CD14-positive monocyte (primary cell): ENCODE results near the gene ZNF473. TPM values are rescaled to one million over a fixed set of nuclear protein-coding genes. Genes with fewer than 3 reads are reported as not detected.

ENCODE experiments used
- DNase-seq, 3 donors: peaks; one replicate each; pipeline ENCODE4 v3.0.0-alpha.2; 2011 to 2022
- H2AFZ ChIP-seq: 2 replicates; pipeline ENCODE4 v1.6.0; 2012; ENCODE audit warnings: mild to moderate bottlenecking, low read depth, low read length, inconsistent platforms; ENCODE audit not compliant: insufficient read depth, poor library complexity, severe bottlenecking
- H3K27ac ChIP-seq, 2 donors: 1 replicate in 1 of 2; 2 replicates in 1 of 2; pipeline ENCODE4 v1.5.1; 2012 to 2013; ENCODE audit warnings: low read length in 2 of 2, control low read depth in 1 of 2, inconsistent platforms in 1 of 2, low read depth in 1 of 2, mild to moderate bottlenecking in 1 of 2
- H3K27me3 ChIP-seq, 2 donors: one replicate each; pipeline versions ENCODE4 v1.6.0 to v1.6.1; 2011 to 2013; ENCODE audit warnings: low read length in 2 of 2; ENCODE audit not compliant: control insufficient read depth in 2 of 2, insufficient read depth in 2 of 2
- H3K36me3 ChIP-seq, 2 donors: replicated peaks in 1 of 2; 1 replicate in 1 of 2; 2 replicates in 1 of 2; pipeline versions ENCODE4 v1.5.1 to v1.6.1; 2012 to 2013; ENCODE audit warnings: low read length in 2 of 2, control low read depth in 1 of 2, inconsistent platforms in 1 of 2, mild to moderate bottlenecking in 1 of 2; ENCODE audit not compliant: insufficient read depth in 2 of 2, control insufficient read depth in 1 of 2
- H3K4me1 ChIP-seq, 2 donors: 1 replicate in 1 of 2; 2 replicates in 1 of 2; pipeline versions ENCODE4 v1.5.1 to v1.6.1; 2012 to 2013; ENCODE audit warnings: low read length in 2 of 2, control low read depth in 1 of 2, inconsistent platforms in 1 of 2, mild to moderate bottlenecking in 1 of 2, moderate library complexity in 1 of 2; ENCODE audit not compliant: insufficient read depth in 2 of 2, control insufficient read depth in 1 of 2
- H3K4me2 ChIP-seq: replicated peaks from 2 replicates; pipeline ENCODE3; 2012; ENCODE audit warnings: low read length, moderate library complexity, mild to moderate bottlenecking; ENCODE audit not compliant: poor library complexity, severe bottlenecking; ENCODE audit errors: extremely low read depth
- H3K4me3 ChIP-seq, 3 experiments: fragments of 200-600 bp in 1 of 3; sonication (generic) in 1 of 3; replicated peaks in 1 of 3; 1 replicate in 2 of 3; 2 replicates in 1 of 3; pipeline ENCODE4 v1.5.1; 2011 to 2013; ENCODE audit warnings: low read length in 3 of 3, mild to moderate bottlenecking in 3 of 3, control low read depth in 2 of 3, low read depth in 2 of 3, inconsistent platforms in 1 of 3, moderate library complexity in 1 of 3
- H3K79me2 ChIP-seq: 2 replicates; pipeline ENCODE4 v1.6.0; 2012; ENCODE audit warnings: mild to moderate bottlenecking, control low read depth, inconsistent platforms, low read length, moderate library complexity; ENCODE audit not compliant: insufficient read depth
- H3K9ac ChIP-seq: 2 replicates; pipeline ENCODE4 v1.6.0; 2017; ENCODE audit warnings: low read length, mild to moderate bottlenecking; ENCODE audit not compliant: insufficient read depth, poor library complexity, severe bottlenecking
- H3K9me3 ChIP-seq, 2 donors: replicated peaks in 1 of 2; 1 replicate in 1 of 2; 2 replicates in 1 of 2; pipeline versions ENCODE4 v1.5.1 to v1.6.1; 2012 to 2013; ENCODE audit warnings: low read length in 2 of 2, control low read depth in 1 of 2; ENCODE audit not compliant: control insufficient read depth in 1 of 2, insufficient read depth in 1 of 2
- H4K20me1 ChIP-seq: 2 replicates; pipeline ENCODE4 v1.6.0; 2012; ENCODE audit warnings: mild to moderate bottlenecking, low read length, control low read depth, moderate library complexity; ENCODE audit not compliant: insufficient read depth
- H3K27ac Mint-ChIP-seq, 7 donors: one replicate each; pipeline ENCODE4 v1.8.0; 2020; ENCODE audit warnings: mild to moderate bottlenecking in 7 of 7, mixed read lengths in 7 of 7, moderate library complexity in 6 of 7, inconsistent platforms in 2 of 7
- H3K27me3 Mint-ChIP-seq, 3 donors: one replicate each; pipeline ENCODE4 v1.8.0; 2021 to 2022; ENCODE audit warnings: low read depth in 3 of 3, mild to moderate bottlenecking in 3 of 3, mixed read lengths in 3 of 3, moderate library complexity in 3 of 3, inconsistent platforms in 1 of 3
- H3K36me3 Mint-ChIP-seq, 2 donors: one replicate each; pipeline ENCODE4 v1.8.0; 2020; ENCODE audit warnings: mixed read lengths in 2 of 2, inconsistent platforms in 1 of 2, mild to moderate bottlenecking in 1 of 2
- H3K4me1 Mint-ChIP-seq: one replicate; pipeline ENCODE4 v1.8.0; 2020; ENCODE audit warnings: mild to moderate bottlenecking, mixed read lengths
- H3K4me3 Mint-ChIP-seq, 2 donors: one replicate each; pipeline ENCODE4 v1.8.0; 2020; ENCODE audit warnings: mild to moderate bottlenecking in 2 of 2, mixed read lengths in 2 of 2, moderate library complexity in 1 of 2
- H3K9me3 Mint-ChIP-seq, 7 donors: one replicate each; pipeline ENCODE4 v1.8.0; 2020 to 2022; ENCODE audit warnings: mixed read lengths in 7 of 7, mild to moderate bottlenecking in 6 of 7, moderate library complexity in 6 of 7, inconsistent platforms in 2 of 7
- CTCF ChIP-seq: fragments of 200-600 bp; IDR thresholded peaks from one replicate; pipeline ENCODE4 v1.8.0; 2022; ENCODE audit warnings: antibody characterized with exemption, mild to moderate bottlenecking
- WGBS: methylation state at CpG from one replicate; pipeline ENCODE4 v1.1.5; 2013; ENCODE audit warnings: missing lambda C conversion rate; ENCODE audit not compliant: insufficient coverage; 5-methylcytosine and 5-hydroxymethylcytosine counted together
- intact Hi-C, 2 donors: fragments of 100-400 bp; cut with micrococcal nuclease; formaldehyde crosslinking; loops; one replicate each; pipeline versions ENCODE4 v1.15.0 to v1.15.1; 2023
- polyA plus RNA-seq, 3 donors: library from polyadenylated mRNA; depleted of rRNA in 1 of 3; unstranded in 2 of 3; stranded (reverse) in 1 of 3; fragments of 300-500 nt in 2 of 3; fragments of >200 nt in 1 of 3; fragmentation: Illumina TruSeq in 2 of 3; gene quantifications; 1 replicate in 2 of 3; 2 replicates in 1 of 3; pipeline ENCODE4 v1.2.3, GENCODE V29; 2012 to 2021

The ZNF473 gene
- polyA plus RNA-seq, 3 donors = 0.73 to 2.3 (median 1.6) TPM

GRCh38 chr19:49978324-49978723 lies 47.5 kb upstream of the ZNF473 start:
- H3K9me3 ChIP-seq = no peaks in the 10 kb centered on the region
- no peak overlapping the region for H3K4me3 ChIP-seq
- peaks cover 33% of the 10 kb centered on the region for H4K20me1 ChIP-seq
- peaks cover 11 to 15% of the 10 kb centered on the region in 2 donors for H3K4me1 ChIP-seq
- no peak overlapping the region for H3K4me2 ChIP-seq
- 95% methylated on average over 11 of the region's 11 CpGs for WGBS
- H3K4me3 Mint-ChIP-seq = no peak overlapping the region
- no peak overlapping the region for H2AFZ ChIP-seq
- no peak for DNase-seq
- H3K79me2 ChIP-seq = no peaks in the 10 kb centered on the region
- peaks cover 0 to 4% (median 0%) of the 10 kb centered on the region in 7 donors for H3K9me3 Mint-ChIP-seq
- H3K36me3 ChIP-seq = peaks cover 36 to 72% of the 10 kb centered on the region in 2 donors
- peaks cover 10% of the 10 kb centered on the region for H3K4me1 Mint-ChIP-seq
- no peaks in the 10 kb centered on the region for H3K27me3 ChIP-seq
- no peak overlapping the region for H3K27ac ChIP-seq
- intact Hi-C loops = no loop called here
- H3K9ac ChIP-seq = no peak overlapping the region
- peaks cover 71 to 85% of the 10 kb centered on the region in 2 donors for H3K36me3 Mint-ChIP-seq
- H3K27me3 Mint-ChIP-seq = peaks cover 2 to 7% (median 2%) of the 10 kb centered on the region in 3 donors
- TF ChIP-seq CTCF = no peak
- peak overlapping the region in 1 of 7 donors; percentile 62 for H3K27ac Mint-ChIP-seq

- Histone ChIP-seq H3K4me2 (no peak overlapping the region), H3K4me1 (peaks cover 0 to 8% of the 10 kb centered on the region in 2 donors), H2AFZ (no peak overlapping the region), H3K27me3 (no peaks in the 10 kb centered on the region), H3K4me3 (no peak overlapping the region), H3K27ac (no peak overlapping the region), H3K79me2 (no peaks in the 10 kb centered on the region), H3K9ac (no peak overlapping the region), H3K9me3 (no peaks in the 10 kb centered on the region), H3K36me3 (peaks cover 51 to 84% of the 10 kb centered on the region in 2 donors), H4K20me1 (peaks cover 40% of the 10 kb centered on the region)
- Mint-ChIP-seq H3K36me3 (peaks cover 70 to 90% of the 10 kb centered on the region in 2 donors), H3K4me3 (no peak overlapping the region), H3K4me1 (peaks cover 10% of the 10 kb centered on the region), H3K9me3 (no peaks in the 10 kb centered on the region), H3K27ac (no peak overlapping the region), H3K27me3 (peaks cover 0 to 5% (median 2%) of the 10 kb centered on the region in 3 donors)
- no peak for TF ChIP-seq CTCF
- no peak for DNase-seq
- 96% methylated on average over 9 of the region's 21 CpGs for WGBS
- intact Hi-C loops = no loop called here
Measured at GRCh38 chr19:49981603-49982593, 43.9 kb upstream of the ZNF473 start.
